ENCODE data around the gene MYBPH.

Gene MYBPH

GRCh38 chr1:203199816-203200571, 24.4 kb upstream of the MYBPH start:
- TF ChIP-seq CTCF (IDR thresholded peaks at IDR 0.05; ENCODE audit: extremely low read depth, missing control alignments), result no peak
- no peak for DNase-seq (ENCODE audit: low spot score)

GRCh38 chr1:203199481-203199815, 23.8 kb upstream of the MYBPH start:
- no peak for TF ChIP-seq CTCF (IDR thresholded peaks at IDR 0.05; ENCODE audit: extremely low read depth, missing control alignments)
- DNase-seq (ENCODE audit: low spot score), result no peak

- DNase-seq (ENCODE audit: low spot score), result no peak
- TF ChIP-seq CTCF (IDR thresholded peaks at IDR 0.05; ENCODE audit: extremely low read depth, missing control alignments), result no peak
Measured at GRCh38 chr1:203199002-203199401, 23.4 kb upstream of the MYBPH start.

GRCh38 chr1:203197625-203198024, 22.0 kb upstream of the MYBPH start:
- no peak for TF ChIP-seq CTCF (IDR thresholded peaks at IDR 0.05; ENCODE audit: extremely low read depth, missing control alignments)
- DNase-seq (ENCODE audit: low spot score), result no peak

- DNase-seq (ENCODE audit: low spot score), result no peak
- TF ChIP-seq CTCF (IDR thresholded peaks at IDR 0.05; ENCODE audit: extremely low read depth, missing control alignments), result no peak
Measured at GRCh38 chr1:203196371-203196770, 20.7 kb upstream of the MYBPH start.

- TF ChIP-seq CTCF (IDR thresholded peaks at IDR 0.05; ENCODE audit: extremely low read depth, missing control alignments), result no peak
- DNase-seq (ENCODE audit: low spot score), result no peak
Measured at GRCh38 chr1:203190949-203191348, 15.3 kb upstream of the MYBPH start.

GRCh38 chr1:203189951-203190352, 14.3 kb upstream of the MYBPH start:
- DNase-seq (ENCODE audit: low spot score), result no peak
- no peak for TF ChIP-seq CTCF (IDR thresholded peaks at IDR 0.05; ENCODE audit: extremely low read depth, missing control alignments)
